A673 (cell line): Measurements from ENCODE around the gene SKI. TPM values are rescaled to one million over a fixed set of nuclear protein-coding genes. Genes with fewer than 3 reads are reported as not detected.

ENCODE experiments used
- BruUV-seq: library from RNA; stranded (reverse); fragments of 400-500 nt; replicated peaks from 2 replicates; lab custom pipeline; 2021; lab: Mats Ljungman, UMichigan
- CTCF ChIA-PET: fragments of 300-600 bp; sonication (Branson Sonifier 250); formaldehyde crosslinking; loops from one replicate; lab custom pipeline; 2022; ENCODE audit warnings: antibody characterized with exemption; lab: Charles Lee
- POLR2A ChIA-PET: fragments of 300-600 bp; sonication (Branson Sonifier 250); formaldehyde crosslinking; loops from one replicate; lab custom pipeline; 2022; ENCODE audit warnings: antibody characterized with exemption; ENCODE audit not compliant: low non-redundant PET; lab: Charles Lee
- DNase-seq: peaks from one replicate; pipeline ENCODE4 v3.0.0-alpha.2; 2015; ENCODE audit warnings: low spot score
- H3K27ac ChIP-seq: fragments of 200-600 bp; sonication (generic); 2 replicates; pipeline ENCODE4 v1.5.1; 2016; ENCODE audit warnings: mixed run types, low read depth, mild to moderate bottlenecking, mixed read lengths, antibody characterized with exemption, low read length; ENCODE audit not compliant: poor library complexity, severe bottlenecking
- H3K27me3 ChIP-seq: fragments of 200-600 bp; sonication (generic); replicated peaks from 2 replicates; pipeline ENCODE4 v1.6.1; 2017; ENCODE audit warnings: mixed run types, low read depth, mild to moderate bottlenecking, mixed read lengths, antibody characterized with exemption, low read length; ENCODE audit not compliant: insufficient read depth, poor library complexity
- H3K36me3 ChIP-seq: fragments of 200-600 bp; sonication (generic); 2 replicates; pipeline ENCODE4 v1.6.1; 2016; ENCODE audit warnings: mixed run types, mild to moderate bottlenecking, mixed read lengths, antibody characterized with exemption, low read length; ENCODE audit not compliant: insufficient read depth, poor library complexity, severe bottlenecking
- H3K4me1 ChIP-seq: fragments of 200-600 bp; sonication (generic); 2 replicates; pipeline ENCODE4 v1.6.1; 2017; ENCODE audit warnings: mixed run types, mild to moderate bottlenecking, mixed read lengths, antibody characterized with exemption, low read length; ENCODE audit not compliant: insufficient read depth, poor library complexity, severe bottlenecking
- H3K4me3 ChIP-seq: fragments of 200-600 bp; sonication (generic); 2 replicates; pipeline ENCODE4 v1.5.1; 2016; ENCODE audit warnings: low read depth, mixed run types, mild to moderate bottlenecking, mixed read lengths, low read length; ENCODE audit not compliant: poor library complexity, severe bottlenecking
- H3K9me3 ChIP-seq: fragments of 200-600 bp; sonication (generic); 2 replicates; pipeline ENCODE4 v1.6.1; 2016; ENCODE audit warnings: mixed run types, low read depth, mild to moderate bottlenecking, mixed read lengths, antibody characterized with exemption, low read length; ENCODE audit not compliant: poor library complexity, severe bottlenecking
- EZH2 ChIP-seq: fragments of 200-600 bp; sonication (generic); IDR thresholded peaks from 2 replicates; pipeline ENCODE4 v1.6.1; 2017; ENCODE audit warnings: borderline replicate concordance, low read depth, mild to moderate bottlenecking, mixed read lengths, antibody characterized with exemption, low read length; ENCODE audit not compliant: poor library complexity, severe bottlenecking
- intact Hi-C: fragments of 100-400 bp; cut with micrococcal nuclease; formaldehyde crosslinking; loops from one replicate; pipeline ENCODE4 v1.10.0; 2022; ENCODE audit not compliant: unreplicated experiment
- total RNA-seq: library from RNA; stranded (reverse); gene quantifications from 2 replicates; pipeline ENCODE4 v1.2.3, GENCODE V29; 2021
- TF ChIP-seq, protein P1 (sequence below): fragments of 300-800, 200-600 bp; sonication (generic); conservative IDR thresholded peaks from 2 replicates; pipeline ENCODE4 v1.5.1; 2017; ENCODE audit warnings: low read depth, mild to moderate bottlenecking, antibody characterized with exemption, low read length, moderate library complexity, mixed read lengths

Gene SKI
- total RNA-seq, 1 experiment from 2014 or later, result 88.1 TPM

DNA sequence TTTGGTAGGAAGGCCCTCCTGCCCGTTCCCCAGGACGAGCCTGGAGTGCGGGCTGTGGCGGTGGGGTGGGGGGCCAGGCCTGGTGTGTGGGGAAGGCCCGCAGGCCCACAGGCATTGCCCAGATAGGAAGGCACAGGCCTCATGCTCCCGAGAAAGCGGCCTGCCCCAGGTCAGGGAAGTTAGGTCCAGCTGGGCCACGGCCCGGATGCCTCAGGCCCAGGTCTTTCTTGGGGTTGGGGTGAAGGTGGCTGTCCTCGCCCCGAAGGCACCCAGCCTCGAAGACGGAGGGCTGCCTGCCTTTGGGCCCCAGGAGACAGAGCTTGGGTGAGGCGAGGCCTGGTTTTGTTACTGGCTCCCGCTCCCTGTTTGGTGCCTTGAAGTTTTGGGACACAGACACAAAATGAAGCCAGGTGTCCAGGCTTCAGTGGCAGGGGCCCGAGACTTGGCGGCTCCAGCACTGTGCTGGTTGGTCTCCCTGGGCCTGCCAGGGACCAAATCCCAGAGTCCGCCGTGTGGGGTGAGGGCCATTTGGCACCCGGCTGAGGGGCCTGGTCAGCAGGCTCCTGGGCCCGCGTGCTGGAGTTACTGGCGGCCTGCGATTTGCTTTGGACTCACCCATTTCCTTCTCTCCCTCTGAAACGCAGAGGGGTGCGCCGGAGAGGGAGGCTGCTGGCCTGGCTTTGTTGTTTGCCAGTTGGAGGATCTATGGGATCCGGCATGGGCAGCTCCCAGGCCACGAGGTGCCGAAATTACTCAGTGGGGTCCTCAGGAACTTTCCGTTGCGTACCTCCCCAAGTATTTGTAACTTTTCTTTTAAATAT lies 2.0 kb downstream of the SKI start:
- no peaks in the 10 kb centered on the region for H3K9me3 ChIP-seq
- peak overlapping the region; percentile 71 for H3K4me3 ChIP-seq
- peak; percentile 54 for DNase-seq
- H3K36me3 ChIP-seq, result no peaks in the 10 kb centered on the region
- intact Hi-C loops, result loop anchor here (5.0 kb wide), 1 partner anchor 72 kb away; no protein-coding TSS in a partner anchor
- peak overlapping the region; percentile 80 for H3K27ac ChIP-seq
- TF ChIP-seq EZH2, result no peak
- TF ChIP-seq, protein P1, sequence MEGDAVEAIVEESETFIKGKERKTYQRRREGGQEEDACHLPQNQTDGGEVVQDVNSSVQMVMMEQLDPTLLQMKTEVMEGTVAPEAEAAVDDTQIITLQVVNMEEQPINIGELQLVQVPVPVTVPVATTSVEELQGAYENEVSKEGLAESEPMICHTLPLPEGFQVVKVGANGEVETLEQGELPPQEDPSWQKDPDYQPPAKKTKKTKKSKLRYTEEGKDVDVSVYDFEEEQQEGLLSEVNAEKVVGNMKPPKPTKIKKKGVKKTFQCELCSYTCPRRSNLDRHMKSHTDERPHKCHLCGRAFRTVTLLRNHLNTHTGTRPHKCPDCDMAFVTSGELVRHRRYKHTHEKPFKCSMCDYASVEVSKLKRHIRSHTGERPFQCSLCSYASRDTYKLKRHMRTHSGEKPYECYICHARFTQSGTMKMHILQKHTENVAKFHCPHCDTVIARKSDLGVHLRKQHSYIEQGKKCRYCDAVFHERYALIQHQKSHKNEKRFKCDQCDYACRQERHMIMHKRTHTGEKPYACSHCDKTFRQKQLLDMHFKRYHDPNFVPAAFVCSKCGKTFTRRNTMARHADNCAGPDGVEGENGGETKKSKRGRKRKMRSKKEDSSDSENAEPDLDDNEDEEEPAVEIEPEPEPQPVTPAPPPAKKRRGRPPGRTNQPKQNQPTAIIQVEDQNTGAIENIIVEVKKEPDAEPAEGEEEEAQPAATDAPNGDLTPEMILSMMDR, result no peak
- H3K4me1 ChIP-seq, result peaks cover 47% of the 10 kb centered on the region
- ChIA-PET POLR2A (no interaction called here), CTCF (no interaction called here)
- no peaks in the 10 kb centered on the region for H3K27me3 ChIP-seq
- TSS peak; percentile 53 for BruUV-seq

DNA sequence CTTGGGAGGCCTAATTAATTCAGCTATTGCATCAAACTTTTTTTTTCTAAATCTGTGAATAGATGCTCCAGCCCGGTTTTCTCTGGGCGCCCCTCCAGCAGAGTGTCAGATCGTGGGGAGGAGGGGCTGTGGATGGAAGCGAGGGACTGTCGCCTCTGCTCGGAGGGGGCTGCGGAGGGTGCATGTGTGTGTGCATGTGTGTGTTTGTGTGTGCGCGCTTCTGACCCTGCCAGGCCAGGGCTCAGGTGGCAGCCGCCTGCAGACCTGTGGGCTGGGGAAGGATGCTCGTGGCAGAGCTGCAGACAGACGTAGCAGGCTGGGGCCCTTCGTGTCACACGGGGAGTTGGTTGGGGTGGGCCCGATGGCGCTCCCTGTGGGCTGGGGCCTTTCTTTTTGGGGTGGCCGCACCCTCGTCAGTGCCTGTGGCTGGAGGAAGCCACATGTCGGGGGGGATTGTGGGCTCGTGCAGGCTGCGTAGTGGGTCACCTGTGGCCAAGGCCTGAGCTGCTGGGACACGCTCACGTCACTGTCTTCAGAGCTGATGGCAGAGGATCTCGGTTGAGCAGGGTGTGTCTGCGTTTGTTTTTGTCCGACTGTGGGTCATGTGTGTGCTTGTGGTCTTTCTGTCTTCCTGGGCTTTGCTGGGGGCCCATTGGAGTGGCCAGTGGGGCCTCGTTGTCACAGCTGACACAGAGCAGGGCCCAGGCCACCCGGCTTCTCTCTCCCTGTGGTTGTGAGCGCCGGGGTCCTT lies 2.8 kb downstream of the SKI start:
- no peaks in the 10 kb centered on the region for H3K9me3 ChIP-seq
- DNase-seq, result peak; percentile 63
- ChIA-PET POLR2A (interaction anchor here (0.5 kb wide), 1 partner anchor 571 kb away, joined by 12 read pairs; no protein-coding TSS in a partner anchor), CTCF (no interaction called here)
- intact Hi-C loops, result loop anchor here (5.0 kb wide), 1 partner anchor 71 kb away; no protein-coding TSS in a partner anchor
- peaks cover 52% of the 10 kb centered on the region for H3K4me1 ChIP-seq
- H3K27ac ChIP-seq, result peak overlapping the region; percentile 80
- no peaks in the 10 kb centered on the region for H3K27me3 ChIP-seq
- BruUV-seq, result no TSS peak
- H3K36me3 ChIP-seq, result no peaks in the 10 kb centered on the region
- H3K4me3 ChIP-seq, result peak overlapping the region; percentile 71
- TF ChIP-seq, protein P1, result no peak
- no peak for TF ChIP-seq EZH2

DNA sequence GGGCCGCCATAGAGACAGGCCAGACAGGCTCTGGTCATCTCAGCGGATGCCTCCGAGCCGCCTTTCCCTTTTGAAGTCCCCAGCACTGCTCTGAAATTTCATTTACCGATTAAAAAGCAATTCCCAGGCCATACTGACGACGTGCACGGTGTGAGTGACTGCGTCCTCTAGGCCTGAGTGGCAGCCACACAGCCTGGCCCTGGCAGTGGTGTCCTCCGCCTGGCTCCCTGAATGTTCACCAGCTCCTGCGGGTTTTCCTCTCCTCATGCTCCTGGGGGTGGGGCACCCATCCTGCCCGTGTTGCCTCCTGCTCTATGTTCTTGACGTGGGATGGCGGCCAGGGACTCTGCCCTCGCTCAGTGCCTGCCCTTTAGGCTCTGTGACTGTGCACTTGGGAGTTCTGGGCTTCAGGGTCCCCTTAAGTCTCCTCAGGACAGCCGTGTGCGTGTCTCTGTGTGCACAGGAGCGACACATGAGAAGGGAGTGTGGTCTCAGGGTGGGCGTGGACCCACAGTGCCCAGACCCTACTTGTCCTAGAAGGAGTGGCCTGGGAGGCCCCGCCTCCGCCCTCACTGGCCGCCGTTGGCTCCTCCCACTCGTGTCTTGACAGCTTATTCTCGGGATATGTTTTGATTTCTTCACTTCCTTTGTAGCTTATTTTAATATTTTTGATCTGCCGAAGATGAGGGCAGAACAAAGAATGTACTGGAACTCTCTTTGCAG lies 3.6 kb downstream of the SKI start:
- BruUV-seq, result no TSS peak
- POLR2A ChIA-PET, result interaction anchor here (0.5 kb wide), 1 partner anchor 571 kb away, joined by 12 read pairs; no protein-coding TSS in a partner anchor

More for the DNA sequence above, 3.6 kb downstream of the SKI start:
- intact Hi-C loops, result loop anchor here (5.0 kb wide), 1 partner anchor 71 kb away; no protein-coding TSS in a partner anchor
- H3K27me3 ChIP-seq, result no peaks in the 10 kb centered on the region
- TF ChIP-seq, protein P1, result no peak
- no peak for TF ChIP-seq EZH2
- no peaks in the 10 kb centered on the region for H3K9me3 ChIP-seq
- DNase-seq, result peak; percentile 80
- no peaks in the 10 kb centered on the region for H3K36me3 ChIP-seq
- CTCF ChIA-PET, result interaction anchor here (0.6 kb wide), 1 partner anchor 64 kb away, joined by 3 read pairs; no protein-coding TSS in a partner anchor
- H3K4me3 ChIP-seq, result peak overlapping the region; percentile 71
- H3K27ac ChIP-seq, result peak overlapping the region; percentile 80
- peaks cover 51% of the 10 kb centered on the region for H3K4me1 ChIP-seq
